HG02870 (cell line): Measurements from ENCODE around the gene ERBB3.
"Not testable (repeated sequence)": the region's sequence is repeated elsewhere in the genome, so short reads cannot be mapped to it uniquely, and the experiment has no call there.

Source experiments
- ATAC-seq: cut with Tn5 transposase; IDR thresholded peaks from one replicate; pipeline ENCODE4 v1.9.1; 2021; ENCODE audit warnings: mild to moderate bottlenecking, moderate library complexity; ENCODE audit not compliant: unreplicated experiment

The ERBB3 gene

DNA sequence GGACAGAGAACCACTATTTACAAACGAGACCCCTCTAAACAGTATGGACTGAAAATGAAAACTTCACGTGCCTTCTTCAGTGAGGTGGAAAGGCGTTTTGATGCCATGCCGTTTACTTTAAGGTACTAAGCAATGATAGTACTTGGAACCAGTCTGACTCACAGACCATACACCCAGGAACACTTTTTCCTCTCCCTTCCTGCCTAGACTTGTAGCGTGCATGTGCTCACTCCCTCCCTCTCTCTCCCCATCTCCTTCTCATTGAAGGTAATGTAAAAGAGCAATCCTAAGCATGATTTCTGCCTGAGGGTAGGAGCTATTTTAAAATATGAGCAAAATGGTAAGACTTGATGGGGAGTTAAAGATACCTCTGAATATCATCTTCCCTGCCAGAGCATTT, 30.6 kb downstream of the ERBB3 start:
- ATAC-seq = no peak

DNA sequence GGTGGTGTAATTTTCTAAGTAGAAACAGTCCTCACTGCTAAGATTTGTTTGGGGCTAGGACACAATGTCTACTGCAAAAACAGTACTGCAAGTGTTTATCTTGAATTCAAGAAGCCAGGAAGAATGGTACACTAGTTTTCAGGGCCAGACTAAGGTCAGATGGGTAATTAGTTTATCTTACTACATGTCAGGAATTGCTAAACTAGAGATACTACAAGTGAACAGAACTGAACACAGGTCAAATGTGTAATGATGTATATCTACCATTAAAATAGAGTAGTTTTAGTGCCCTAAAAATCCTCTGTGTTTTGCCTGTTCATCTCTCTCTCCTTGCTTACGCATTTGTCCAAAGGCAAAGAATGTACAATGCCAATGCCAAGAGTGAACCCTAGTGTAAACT, 34.1 kb downstream of the ERBB3 start:
- ATAC-seq = no peak

DNA sequence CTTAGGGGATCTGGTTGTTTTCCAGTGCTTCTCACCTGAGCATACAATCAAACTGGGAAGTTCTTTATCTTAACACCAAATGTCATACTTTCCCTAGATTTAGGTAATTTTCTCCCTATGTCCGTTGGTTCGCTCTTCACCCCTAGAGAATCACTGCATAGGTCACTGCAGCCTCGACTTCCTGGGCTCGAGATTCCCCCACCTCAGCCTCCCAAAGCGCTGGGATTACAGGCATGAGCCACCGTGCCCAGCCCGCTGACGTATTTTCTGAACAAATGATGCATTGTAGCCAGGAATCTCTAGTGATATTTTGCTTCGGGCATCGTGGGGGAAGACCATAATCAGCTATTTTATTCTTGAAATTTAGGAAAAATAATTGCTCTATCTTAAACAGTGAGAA, 35.4 kb downstream of the ERBB3 start:
- ATAC-seq = no peak

DNA sequence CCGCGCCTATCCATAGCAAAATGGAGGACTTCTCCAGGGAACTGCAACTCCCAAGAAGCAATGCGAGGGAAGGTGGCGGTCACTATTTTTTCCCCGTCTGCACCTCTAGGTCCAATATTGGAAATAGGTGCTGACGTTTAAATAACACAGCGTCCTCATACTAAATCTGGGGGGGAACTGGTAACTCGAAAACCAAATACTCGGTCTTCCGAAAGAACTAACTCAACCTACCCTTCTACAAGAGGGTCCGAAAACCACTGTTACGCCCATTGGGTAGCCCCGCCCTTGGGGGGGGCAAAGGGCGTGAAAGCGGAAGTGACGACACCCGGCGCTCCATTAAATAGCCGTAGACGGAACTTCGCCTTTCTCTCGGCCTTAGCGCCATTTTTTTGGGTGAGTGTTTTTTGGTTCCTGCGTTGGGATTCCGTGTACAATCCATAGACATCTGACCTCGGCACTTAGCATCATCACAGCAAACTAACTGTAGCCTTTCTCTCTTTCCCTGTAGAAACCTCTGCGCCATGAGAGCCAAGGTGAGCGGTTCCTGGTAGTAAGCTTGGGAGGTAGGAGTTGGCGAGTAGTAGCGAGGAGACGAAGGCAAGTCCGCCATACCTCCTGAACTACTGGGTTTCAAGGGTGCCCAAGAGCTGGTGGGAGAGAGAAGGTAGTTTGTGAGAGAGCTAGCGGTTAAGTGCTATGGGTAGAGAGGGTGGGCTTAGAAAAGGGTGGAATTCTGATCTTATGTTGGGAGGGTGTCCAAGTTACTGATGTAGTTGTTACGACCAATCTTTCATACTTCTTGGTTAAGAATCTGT, 36.5 kb downstream of the ERBB3 start, which contains the start of gene RPL41:
TSS of gene RPL41 (plus strand) at position 367 of the 815 bp plus-strand sequence.
- ATAC-seq = peak; percentile 35

DNA sequence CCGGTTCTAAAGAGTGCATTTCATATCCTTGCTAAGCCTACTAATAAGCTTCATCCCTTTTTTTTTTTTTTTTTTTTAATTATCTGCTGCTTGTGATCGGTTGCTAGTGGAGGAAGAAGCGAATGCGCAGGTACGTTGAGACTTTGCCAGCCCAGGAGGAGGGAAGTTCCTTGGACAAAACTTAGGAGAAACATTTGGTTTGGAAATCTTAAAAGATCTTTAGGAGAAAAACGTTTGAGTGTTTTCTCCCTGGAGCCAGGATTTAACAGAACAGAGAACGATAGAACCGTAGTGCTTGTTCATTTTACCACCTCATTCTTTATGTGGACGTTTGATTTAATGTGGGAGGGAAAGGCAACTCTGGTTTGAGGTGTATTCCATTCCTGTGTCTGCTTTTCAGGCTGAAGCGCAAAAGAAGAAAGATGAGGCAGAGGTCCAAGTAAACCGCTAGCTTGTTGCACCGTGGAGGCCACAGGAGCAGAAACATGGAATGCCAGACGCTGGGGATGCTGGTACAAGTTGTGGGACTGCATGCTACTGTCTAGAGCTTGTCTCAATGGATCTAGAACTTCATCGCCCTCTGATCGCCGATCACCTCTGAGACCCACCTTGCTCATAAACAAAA, 37.2 kb downstream of the ERBB3 start:
- not testable (repeated sequence) for ATAC-seq

DNA sequence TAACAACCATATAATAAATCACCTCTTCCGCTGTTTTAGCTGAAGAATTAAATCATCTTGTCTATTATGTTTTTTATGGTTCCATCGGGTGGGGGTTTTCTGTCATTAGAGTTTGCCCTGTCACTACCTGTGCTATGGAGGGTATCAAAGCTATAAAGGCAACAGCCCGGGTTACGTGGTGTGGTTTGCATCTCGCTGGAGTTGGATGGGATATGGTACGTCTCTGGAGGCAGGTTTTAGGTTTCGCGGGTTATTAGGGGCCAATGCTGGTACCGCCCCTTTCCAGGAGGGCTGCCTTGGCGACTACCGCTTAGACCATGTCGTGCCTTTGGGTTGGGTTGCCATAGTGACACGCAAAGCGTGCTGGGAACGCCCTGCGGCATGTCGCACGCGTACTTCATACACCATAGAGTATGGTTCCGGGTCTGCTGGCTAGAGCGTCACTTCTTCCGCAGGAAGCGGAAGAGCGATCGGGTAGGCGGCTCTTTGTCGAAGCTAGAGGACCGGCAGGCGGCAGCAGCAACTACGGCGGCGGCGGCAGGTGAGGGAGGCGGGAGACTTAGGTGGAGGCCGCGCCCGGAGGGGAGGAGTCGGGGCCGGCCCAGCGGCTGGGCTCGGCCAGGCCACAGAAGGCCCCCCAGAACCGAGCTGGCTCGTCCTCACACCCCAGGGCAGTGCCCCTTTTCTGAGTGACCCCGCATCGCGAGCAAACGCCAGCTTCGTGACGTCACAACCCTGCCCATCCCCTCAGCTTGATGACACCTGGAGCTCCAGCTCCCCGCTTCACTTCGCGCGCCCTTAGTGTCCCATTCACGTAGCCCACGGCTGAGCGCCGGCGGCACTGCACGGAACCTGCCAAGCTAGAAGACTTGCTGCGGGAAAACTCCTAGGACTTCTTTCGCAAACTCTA, 38.1 kb downstream of the ERBB3 start, which contains the start of gene ZC3H10:
TSS of gene ZC3H10 (plus strand) at position 489 of the 910 bp plus-strand sequence. CDS start 2,297 bp downstream, outside the sequence.
- ATAC-seq = peak; percentile 82

DNA sequence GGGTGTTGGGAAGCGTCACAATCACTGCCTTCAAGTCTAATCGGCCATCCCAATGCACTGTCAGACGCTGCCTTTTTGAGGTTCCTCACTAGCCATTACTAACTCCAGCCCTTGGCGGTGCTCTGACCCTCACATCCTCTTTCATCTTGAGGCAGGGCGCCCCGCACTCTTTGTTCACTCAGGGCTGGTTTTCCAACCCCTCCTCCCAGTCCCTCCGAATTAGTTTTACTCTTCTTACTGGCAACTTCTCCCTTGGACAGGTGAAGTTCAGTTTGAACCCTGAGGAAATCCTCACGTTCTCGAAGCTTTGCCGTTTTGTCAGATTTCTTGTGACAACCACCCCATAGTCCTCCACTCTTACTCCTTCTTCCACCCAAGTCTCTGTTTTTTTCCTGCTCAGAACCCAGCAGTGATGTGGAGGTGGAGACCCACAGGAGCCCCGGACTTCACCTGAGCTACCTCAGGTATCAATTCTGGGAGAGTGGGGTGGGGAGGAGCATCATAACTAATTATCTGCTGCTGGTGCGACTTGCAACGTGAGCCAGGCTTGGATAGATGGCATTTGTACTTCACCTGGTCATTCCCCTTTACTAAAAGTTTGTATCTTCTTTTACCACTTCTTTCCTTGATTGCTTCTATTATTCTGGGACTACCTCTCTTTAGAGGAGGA, 38.9 kb downstream of the ERBB3 start:
- no peak for ATAC-seq

DNA sequence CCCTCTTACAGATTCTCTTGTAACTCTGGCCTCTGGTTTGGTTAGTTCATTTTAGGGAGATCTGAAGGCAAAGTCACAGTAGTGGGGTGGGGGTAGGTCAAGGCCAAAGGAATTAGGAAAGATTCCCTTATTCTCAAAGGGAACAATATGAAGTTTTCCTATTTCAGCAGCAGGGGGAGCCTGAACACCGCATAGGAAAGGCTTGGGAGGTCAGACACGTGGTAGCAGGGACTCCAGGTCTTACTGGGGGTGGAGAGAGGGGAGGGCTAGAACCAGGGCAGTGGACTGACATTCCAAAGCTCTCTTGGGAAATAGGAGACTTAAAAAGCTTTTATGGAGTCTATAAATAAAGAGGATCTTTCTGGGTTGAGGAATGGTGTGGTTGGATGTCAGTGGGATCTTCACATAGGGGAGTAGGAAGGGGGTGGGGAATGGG, 39.4 kb downstream of the ERBB3 start:
- no peak for ATAC-seq

DNA sequence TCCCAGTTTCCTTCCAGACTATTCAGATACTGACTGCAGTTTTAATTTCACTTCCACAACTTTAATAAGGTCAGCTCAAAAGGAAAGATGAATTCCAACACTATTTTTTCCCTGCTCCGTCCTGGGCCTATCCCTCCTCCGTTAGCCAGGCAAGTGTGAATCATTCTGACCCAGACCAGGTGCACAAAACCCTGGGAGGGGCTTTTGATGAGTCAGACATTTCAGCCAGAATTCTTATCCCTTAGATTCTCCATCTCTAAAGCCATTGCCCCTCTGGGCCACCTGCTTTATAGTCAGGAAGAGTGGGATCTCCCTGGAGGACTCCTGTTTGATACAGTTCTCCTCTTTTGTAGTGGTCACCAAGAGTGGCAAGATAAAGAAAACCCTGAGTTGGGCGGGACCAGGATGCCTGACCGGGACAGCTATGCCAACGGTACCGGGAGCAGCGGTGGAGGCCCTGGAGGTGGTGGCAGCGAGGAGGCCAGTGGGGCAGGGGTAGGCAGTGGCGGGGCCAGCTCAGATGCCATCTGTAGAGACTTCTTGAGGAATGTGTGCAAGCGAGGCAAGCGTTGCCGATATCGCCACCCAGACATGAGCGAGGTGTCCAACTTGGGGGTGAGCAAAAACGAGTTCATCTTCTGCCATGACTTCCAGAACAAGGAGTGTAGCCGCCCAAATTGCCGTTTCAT, 40.3 kb downstream of the ERBB3 start:
- no peak for ATAC-seq

DNA sequence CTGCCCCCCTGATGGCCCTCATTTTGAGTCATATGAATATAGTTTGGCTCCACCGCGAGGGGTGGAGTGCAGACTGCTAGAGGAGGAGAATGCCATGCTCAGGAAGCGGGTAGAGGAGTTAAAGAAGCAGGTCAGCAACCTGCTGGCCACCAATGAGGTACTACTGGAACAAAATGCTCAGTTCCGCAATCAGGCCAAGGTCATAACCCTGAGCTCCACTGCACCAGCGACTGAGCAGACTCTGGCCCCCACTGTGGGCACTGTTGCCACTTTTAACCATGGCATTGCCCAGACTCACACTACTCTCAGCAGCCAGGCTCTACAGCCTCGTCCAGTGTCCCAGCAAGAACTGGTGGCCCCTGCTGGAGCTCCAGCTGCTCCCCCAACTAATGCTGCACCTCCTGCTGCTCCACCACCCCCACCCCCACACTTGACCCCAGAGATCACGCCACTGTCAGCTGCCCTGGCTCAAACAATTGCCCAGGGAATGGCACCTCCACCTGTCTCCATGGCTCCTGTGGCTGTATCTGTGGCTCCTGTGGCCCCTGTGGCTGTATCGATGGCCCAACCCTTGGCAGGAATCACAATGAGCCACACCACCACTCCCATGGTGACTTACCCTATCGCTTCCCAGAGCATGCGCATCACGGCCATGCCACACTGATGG, 41.4 kb downstream of the ERBB3 start:
- no peak for ATAC-seq

DNA sequence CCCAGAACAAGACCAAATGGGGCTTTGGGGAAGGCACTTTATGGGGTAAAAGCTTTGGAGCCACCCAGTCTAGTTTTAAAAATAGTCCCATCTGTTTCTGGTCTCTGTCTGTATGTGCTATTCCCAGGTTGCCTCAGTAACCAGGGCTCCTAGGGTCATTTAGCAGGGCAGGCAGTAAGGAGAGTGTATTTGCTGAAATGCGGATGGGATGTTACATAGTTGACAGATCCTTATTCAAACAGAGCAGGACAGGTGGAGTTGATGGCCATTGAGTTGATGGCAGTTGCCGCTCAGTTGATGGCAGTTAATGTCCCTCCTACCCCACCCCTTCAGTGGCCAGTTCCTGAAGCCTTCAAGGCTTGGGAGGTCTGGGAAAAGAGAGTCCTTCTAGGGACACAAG, 42.7 kb downstream of the ERBB3 start:
- no peak for ATAC-seq

DNA sequence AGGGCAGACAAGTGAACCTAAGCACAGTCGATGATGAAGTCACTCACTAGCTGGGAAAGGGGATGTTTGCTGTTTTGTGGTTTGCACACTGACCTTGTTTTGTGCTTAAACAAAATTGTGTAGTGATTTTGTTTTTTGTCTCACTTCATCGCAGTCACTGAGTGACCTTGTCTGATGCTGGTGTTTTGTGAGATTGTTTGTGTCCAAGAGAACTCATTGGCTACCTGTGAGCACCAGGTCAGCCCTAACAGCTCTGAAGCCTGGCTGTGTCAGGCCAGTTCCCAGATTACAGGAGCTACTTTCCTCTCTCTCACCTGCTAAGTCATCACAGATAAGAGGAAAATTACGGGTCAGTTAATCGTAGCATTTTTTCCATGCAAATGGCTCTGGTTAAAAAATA, 44.2 kb downstream of the ERBB3 start:
- ATAC-seq = no peak

DNA sequence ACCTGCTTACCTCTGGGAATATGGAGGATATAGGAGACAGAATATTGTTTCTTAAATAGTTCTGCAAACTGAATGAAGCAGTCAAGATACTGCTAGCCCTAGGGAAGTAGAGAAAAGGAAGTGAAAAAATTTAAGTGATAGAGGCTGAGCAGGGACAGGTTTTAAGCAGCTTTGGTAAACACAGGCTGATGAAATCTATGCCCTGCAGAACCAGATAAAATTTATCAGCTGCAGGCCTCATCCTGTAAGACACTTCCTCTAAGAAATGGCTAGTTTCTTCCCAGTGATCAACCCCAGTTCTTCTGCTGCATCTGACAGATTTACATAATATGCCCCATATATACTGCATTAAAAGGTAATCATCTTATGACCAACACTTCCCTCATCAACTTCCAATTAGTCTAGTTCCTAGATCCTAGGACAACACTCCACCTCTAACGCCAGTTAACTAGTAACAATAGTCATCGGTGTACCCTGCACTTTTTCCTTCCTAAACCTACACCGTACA, 46.8 kb downstream of the ERBB3 start:
- no peak for ATAC-seq

DNA sequence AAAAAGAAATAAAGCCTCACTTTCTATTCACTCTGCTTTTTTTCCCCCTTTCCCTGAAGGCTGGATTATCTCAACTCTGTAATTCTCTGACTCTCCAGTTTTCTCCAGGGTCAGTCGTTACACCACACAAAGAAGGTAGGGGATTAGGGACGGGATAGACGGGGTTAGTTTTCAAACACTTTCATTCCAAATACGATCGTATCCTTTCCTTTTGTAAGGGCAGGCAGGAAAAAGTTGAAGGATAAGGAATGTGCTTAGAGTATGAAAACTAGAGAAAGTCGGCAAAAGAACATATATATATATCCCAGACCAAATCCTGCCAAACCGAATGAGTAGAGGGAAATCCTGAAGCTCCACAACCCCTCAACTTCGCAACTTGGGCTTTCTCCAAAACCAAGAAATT, 47.5 kb downstream of the ERBB3 start:
- no peak for ATAC-seq

DNA sequence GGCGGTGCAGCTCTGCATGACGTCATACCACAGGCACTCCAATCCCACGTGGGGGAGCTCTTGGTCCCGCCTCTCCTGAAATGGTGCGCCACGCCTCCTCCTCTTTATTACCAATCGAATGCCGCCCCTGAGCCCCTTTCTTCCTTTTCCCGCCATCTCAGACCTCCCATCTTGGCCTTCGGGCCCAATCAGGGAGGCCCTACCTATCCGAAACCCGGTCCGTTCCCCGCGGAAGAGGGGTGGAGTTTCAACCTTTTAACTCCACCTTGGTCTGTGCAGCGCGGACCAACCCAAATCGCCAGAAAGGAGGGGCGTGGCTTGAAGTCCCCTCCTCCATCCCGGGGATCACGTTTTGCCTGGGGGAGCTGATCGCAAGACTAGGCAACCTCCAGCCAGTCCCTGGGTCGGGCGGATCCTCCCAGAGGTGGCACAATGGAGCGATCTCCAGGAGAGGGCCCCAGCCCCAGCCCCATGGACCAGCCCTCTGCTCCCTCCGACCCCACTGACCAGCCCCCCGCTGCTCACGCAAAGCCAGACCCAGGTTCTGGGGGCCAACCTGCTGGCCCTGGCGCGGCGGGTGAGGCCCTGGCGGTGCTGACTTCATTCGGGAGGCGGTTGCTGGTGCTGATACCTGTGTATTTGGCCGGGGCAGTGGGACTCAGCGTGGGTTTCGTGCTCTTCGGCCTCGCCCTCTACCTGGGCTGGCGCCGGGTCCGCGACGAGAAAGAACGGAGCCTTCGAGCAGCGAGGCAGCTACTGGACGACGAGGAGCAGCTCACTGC, 48.1 kb downstream of the ERBB3 start, which contains the start of gene ESYT1:
TSS of gene ESYT1 (plus strand) at position 380 of the 782 bp plus-strand sequence. CDS start at position 433, 53 bp downstream.
- ATAC-seq = peak; percentile 88

DNA sequence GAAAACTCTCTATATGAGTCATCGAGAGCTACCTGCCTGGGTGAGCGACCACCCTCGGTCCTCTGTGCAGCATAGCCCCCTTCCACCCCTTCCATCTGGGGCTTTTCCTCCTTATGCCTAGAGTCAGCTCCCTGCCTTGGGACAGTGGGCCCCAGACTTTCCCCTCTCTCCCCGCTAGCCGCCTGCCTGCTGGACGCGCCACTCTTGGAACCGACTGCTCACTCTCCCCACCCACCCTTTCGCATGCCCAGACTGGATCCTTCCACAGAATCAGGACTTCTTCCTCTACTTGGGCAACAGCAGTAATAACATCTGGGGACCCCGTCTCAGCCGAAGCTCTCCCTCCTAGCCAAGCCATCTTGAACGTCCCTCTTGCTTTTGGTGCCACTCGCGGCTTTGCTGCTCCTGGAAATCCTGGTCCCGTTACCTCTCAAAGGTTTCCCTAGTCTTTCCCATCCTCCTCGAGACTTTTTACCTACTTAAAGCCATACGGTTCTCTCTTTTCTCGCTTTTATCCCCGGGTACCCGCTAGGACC, 48.8 kb downstream of the ERBB3 start:
- no peak for ATAC-seq

DNA sequence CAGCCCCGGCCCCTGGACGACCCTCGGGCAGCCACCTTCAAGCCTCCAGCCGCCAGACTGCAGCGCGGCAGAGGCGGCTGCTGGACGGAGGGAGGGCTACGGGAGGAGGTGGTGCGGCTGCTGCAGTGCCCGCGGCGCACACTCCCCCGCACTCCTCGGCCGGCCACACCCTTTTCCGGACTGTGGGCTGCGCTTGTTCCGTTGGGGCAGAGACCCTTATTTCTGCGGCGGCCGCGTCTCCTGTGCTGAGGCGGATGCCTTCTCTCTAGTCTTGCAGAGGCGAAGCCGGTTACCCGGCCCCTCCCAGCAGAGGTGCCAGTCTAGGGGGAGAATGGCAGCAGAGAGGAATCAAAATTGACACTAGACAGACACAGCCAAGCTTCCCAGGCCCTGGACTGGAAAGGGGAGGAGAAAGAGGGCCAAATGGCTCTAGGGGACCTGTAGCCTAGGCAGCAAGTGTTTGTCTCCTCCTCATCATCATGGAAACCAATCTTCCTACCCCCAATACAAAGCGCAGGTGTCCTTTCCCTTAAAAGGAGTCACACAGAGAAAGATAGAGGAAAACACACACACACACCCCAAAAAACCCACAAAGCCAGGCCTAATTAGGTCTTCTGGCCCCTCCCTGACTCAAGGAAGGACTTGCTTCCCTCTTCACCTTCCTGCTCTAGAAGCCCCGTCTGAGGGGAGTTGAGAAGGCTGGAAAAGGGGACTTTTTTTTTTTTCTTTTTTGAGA, 49.4 kb downstream of the ERBB3 start:
- no peak for ATAC-seq
